Keratinocyte (primary cell): ENCODE measurements around the gene ADAMTS2. TPM values are rescaled to one million over a fixed set of nuclear protein-coding genes. Genes with fewer than 3 reads are reported as not detected.
A peak's percentile ranks its signal among the peaks of the same experiment; 100 is the strongest.

Experiments used
- DNase-seq: peaks from one replicate; pipeline ENCODE4 v3.0.0-alpha.2; 2011; ENCODE audit warnings: low read depth, missing footprints, low spot score
- FAIRE-seq: peaks from 2 replicates; lab custom pipeline; 2011; peaks lifted over from hg19 to GRCh38; lab: Jason Lieb, UNC
- H2AFZ ChIP-seq: 2 replicates; pipeline ENCODE4 v1.6.0; 2012; ENCODE audit warnings: low read length, control low read depth, inconsistent platforms; ENCODE audit not compliant: control insufficient read depth
- H3K27ac ChIP-seq: 2 replicates; pipeline ENCODE4 v1.5.1; 2011; ENCODE audit warnings: low read length; ENCODE audit not compliant: control insufficient read depth, insufficient read depth
- H3K27me3 ChIP-seq: 3 replicates; pipeline ENCODE4 v1.6.0; 2011; ENCODE audit warnings: low read length; ENCODE audit not compliant: control insufficient read depth, insufficient read depth; ENCODE audit errors: extremely low read depth
- H3K36me3 ChIP-seq, 2 experiments: 2 replicates in 1 of 2; 3 replicates in 1 of 2; pipeline ENCODE4 v1.5.1; 2011; ENCODE audit warnings: low read length in 2 of 2, mild to moderate bottlenecking in 1 of 2; ENCODE audit not compliant: control insufficient read depth in 2 of 2, insufficient read depth in 2 of 2; ENCODE audit errors: extremely low read depth in 1 of 2
- H3K4me1 ChIP-seq: 3 replicates; pipeline ENCODE4 v1.5.1; 2011; ENCODE audit warnings: low read length; ENCODE audit not compliant: control insufficient read depth, insufficient read depth; ENCODE audit errors: extremely low read depth
- H3K4me2 ChIP-seq: 3 replicates; pipeline ENCODE4 v1.6.0; 2011; ENCODE audit warnings: low read depth, low read length; ENCODE audit not compliant: control insufficient read depth, insufficient read depth; ENCODE audit errors: extremely low read depth
- H3K4me3 ChIP-seq, 3 experiments: fragments of 200-600 bp in 1 of 3; sonication (generic) in 1 of 3; 2 replicates in 2 of 3; 3 replicates in 1 of 3; pipeline ENCODE4 v1.5.1; 2011 to 2016; ENCODE audit warnings: low read length in 3 of 3, mild to moderate bottlenecking in 3 of 3, control low read depth in 2 of 3, inconsistent platforms in 1 of 3, low read depth in 1 of 3, mixed read lengths in 1 of 3, mixed run types in 1 of 3, moderate library complexity in 1 of 3; ENCODE audit not compliant: control insufficient read depth in 2 of 3, insufficient read depth in 2 of 3; ENCODE audit errors: extremely low read depth in 1 of 3
- H3K79me2 ChIP-seq: 2 replicates; pipeline ENCODE4 v1.6.0; 2012; ENCODE audit warnings: low read length; ENCODE audit not compliant: control insufficient read depth, insufficient read depth
- H3K9ac ChIP-seq: 3 replicates; pipeline ENCODE4 v1.6.0; 2011; ENCODE audit warnings: low read length; ENCODE audit not compliant: control insufficient read depth, insufficient read depth; ENCODE audit errors: extremely low read depth
- H3K9me1 ChIP-seq: 3 replicates; pipeline ENCODE4 v1.6.0; 2011; ENCODE audit warnings: low read length; ENCODE audit not compliant: control insufficient read depth, insufficient read depth; ENCODE audit errors: extremely low read depth
- H3K9me3 ChIP-seq: 2 replicates; pipeline ENCODE4 v1.5.1; 2012; ENCODE audit warnings: low read depth, low read length; ENCODE audit not compliant: control insufficient read depth
- H4K20me1 ChIP-seq: 3 replicates; pipeline ENCODE4 v1.6.0; 2011; ENCODE audit warnings: low read length; ENCODE audit not compliant: control insufficient read depth, insufficient read depth; ENCODE audit errors: extremely low read depth
- EZH2 ChIP-seq: IDR thresholded peaks from one replicate; pipeline ENCODE4 v1.6.1; 2012; ENCODE audit warnings: inconsistent platforms, mild to moderate bottlenecking, low read length, moderate library complexity
- dilution Hi-C: fragments of 300-500 bp; cut with MboI; formaldehyde crosslinking; loops from one replicate; pipeline ENCODE4 v1.7.0; 2020; ENCODE audit warnings: low sequenced_read_pairs; ENCODE audit not compliant: extremely low pct_ligation_motif_present
- polyA plus RNA-seq, 5 experiments: library from polyadenylated mRNA; depleted of rRNA in 3 of 5; stranded (reverse) in 3 of 5; stranded (forward) in 1 of 5; unstranded in 1 of 5; fragments of >200 nt; gene quantifications; 1 replicate in 1 of 5; 2 replicates in 3 of 5; 3 replicates in 1 of 5; pipeline versions ENCODE4 v1.2.1 to v1.2.3, GENCODE V29; 2011 to 2012; ENCODE audit warnings: missing spikeins in 2 of 5, low read depth in 1 of 5, low replicate concordance in 1 of 5
- TF ChIP-seq, protein P1 (sequence below), 3 experiments: IDR thresholded peaks in 1 of 3; conservative IDR thresholded peaks in 1 of 3; optimal IDR thresholded peaks in 1 of 3; 2 replicates in 2 of 3; 3 replicates in 1 of 3; pipeline versions ENCODE3 to v1.5.1; 2011; ENCODE audit warnings: low read length in 3 of 3, mild to moderate bottlenecking in 3 of 3, moderate library complexity in 2 of 3, control low read depth in 1 of 3, inconsistent platforms in 1 of 3; ENCODE audit not compliant: insufficient read depth in 2 of 3; ENCODE audit errors: extremely low read depth in 1 of 3

The ADAMTS2 gene
- polyA plus RNA-seq, 1 donor (not counting 4 experiments of a cell fraction or from before 2014, with no cell fraction given) = not detected

DNA sequence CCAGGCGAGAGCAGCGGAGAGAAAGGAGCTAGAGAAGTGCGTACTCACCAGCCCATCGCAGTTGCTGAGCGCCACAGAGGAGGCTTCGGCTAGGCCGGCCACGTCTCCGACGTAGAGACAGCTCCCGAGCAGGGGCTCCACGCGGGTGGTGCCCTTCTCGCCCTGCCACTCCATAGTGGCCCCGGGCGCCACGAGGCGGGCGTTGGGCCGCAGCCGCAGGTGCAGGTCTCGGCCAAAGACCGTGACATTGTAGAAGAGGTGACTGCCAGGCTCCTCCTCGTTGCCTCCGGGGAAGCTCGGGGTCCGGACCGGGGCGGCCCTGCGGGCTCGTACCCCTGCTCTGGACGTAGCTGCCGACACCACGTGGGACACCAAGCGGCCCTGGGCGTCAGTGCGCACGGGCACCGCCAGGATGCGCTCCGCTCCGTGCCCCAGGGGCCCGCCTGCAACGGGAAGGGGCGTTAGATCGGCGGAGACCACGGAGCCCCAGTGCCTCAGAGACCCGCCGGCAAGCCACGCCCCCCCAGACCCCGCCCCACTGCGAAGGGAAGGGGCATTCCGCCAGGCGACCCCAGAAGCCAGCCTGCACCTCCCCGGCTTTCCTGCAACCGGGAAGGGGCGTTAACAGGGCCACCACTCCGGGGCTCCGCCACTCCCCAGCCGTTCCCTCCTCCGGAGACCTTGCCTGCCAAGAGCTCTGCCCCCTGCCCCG, 1.4 kb downstream of the ADAMTS2 start:
- no peak overlapping the region for H3K9ac ChIP-seq
- no peak for FAIRE-seq
- H3K9me3 ChIP-seq = no peaks in the 10 kb centered on the region
- H3K4me3 ChIP-seq = no peak overlapping the region
- H3K4me2 ChIP-seq = no peak overlapping the region
- no peaks in the 10 kb centered on the region for H3K36me3 ChIP-seq
- H3K4me1 ChIP-seq = no peaks in the 10 kb centered on the region
- no peaks in the 10 kb centered on the region for H3K79me2 ChIP-seq
- no peaks in the 10 kb centered on the region for H4K20me1 ChIP-seq
- TF ChIP-seq EZH2 = no peak
- TF ChIP-seq, protein P1, sequence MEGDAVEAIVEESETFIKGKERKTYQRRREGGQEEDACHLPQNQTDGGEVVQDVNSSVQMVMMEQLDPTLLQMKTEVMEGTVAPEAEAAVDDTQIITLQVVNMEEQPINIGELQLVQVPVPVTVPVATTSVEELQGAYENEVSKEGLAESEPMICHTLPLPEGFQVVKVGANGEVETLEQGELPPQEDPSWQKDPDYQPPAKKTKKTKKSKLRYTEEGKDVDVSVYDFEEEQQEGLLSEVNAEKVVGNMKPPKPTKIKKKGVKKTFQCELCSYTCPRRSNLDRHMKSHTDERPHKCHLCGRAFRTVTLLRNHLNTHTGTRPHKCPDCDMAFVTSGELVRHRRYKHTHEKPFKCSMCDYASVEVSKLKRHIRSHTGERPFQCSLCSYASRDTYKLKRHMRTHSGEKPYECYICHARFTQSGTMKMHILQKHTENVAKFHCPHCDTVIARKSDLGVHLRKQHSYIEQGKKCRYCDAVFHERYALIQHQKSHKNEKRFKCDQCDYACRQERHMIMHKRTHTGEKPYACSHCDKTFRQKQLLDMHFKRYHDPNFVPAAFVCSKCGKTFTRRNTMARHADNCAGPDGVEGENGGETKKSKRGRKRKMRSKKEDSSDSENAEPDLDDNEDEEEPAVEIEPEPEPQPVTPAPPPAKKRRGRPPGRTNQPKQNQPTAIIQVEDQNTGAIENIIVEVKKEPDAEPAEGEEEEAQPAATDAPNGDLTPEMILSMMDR (optimal IDR thresholded peaks at IDR 0.05 in 1 of 3, IDR thresholded peaks at IDR 0.05 in 1 of 3, conservative IDR thresholded peaks at IDR 0.05 in 1 of 3; ENCODE audit: extremely low read depth in 1 of 3, insufficient read depth in 2 of 3, low read length in 3 of 3) = peak in 1 of 3 experiments; percentile 23
- no peak overlapping the region for H2AFZ ChIP-seq
- dilution Hi-C loops = no loop called here
- H3K9me1 ChIP-seq = no peaks in the 10 kb centered on the region
- no peak overlapping the region for H3K27ac ChIP-seq
- H3K27me3 ChIP-seq = peaks cover 42% of the 10 kb centered on the region
- DNase-seq = no peak

DNA sequence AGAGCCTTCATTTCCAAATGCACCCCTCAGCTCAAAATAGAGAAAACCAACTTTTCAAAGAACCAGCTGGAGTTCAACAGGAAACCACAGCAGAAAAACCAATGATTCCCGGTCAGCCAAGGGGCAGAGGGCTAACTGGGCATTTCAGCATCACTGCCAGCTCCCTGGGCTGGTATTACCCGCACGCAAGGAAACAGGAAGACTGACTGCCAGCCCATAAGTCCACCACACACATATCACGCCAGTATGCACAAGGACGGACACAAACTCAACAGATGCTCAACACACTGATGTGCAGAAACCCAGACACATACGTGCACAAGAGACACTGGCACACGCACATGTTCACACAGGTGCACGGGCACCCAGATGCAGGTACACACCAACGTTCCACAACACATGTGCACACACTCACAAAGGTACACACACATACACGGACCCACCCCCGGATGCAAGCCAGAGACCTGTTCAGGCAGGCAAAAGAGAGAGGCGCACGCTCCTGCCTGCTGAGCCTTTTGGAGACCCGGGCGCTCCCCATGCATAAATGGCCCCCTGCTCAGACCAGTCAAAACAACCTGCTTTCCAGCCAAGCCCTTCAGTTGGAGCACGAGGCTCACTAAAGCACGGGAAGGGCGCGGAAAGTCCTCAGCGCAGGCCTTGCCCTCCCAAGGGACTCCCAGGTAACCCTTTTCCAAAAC, 2.1 kb downstream of the ADAMTS2 start:
- Histone ChIP-seq H4K20me1 (no peaks in the 10 kb centered on the region), H3K9ac (no peak overlapping the region), H3K27me3 (peaks cover 42% of the 10 kb centered on the region), H3K9me1 (no peaks in the 10 kb centered on the region), H2AFZ (no peak overlapping the region), H3K36me3 (no peaks in the 10 kb centered on the region), H3K4me2 (no peak overlapping the region), H3K4me1 (no peaks in the 10 kb centered on the region), H3K4me3 (no peak overlapping the region), H3K79me2 (no peaks in the 10 kb centered on the region), H3K27ac (no peak overlapping the region), H3K9me3 (no peaks in the 10 kb centered on the region)
- TF ChIP-seq, protein P1 (optimal IDR thresholded peaks at IDR 0.05 in 1 of 3, IDR thresholded peaks at IDR 0.05 in 1 of 3, conservative IDR thresholded peaks at IDR 0.05 in 1 of 3; ENCODE audit: extremely low read depth in 1 of 3, insufficient read depth in 2 of 3, low read length in 3 of 3) = no peak
- no peak for TF ChIP-seq EZH2
- no peak for FAIRE-seq
- dilution Hi-C loops = no loop called here
- no peak for DNase-seq
